Psoas muscle (tissue), 8 donors: ENCODE results near the gene FGFBP2. TPM values are rescaled to one million over a fixed set of nuclear protein-coding genes. Genes with fewer than 3 reads are reported as not detected.
A peak's percentile ranks its signal among the peaks of the same experiment; 100 is the strongest.

ENCODE experiments used
- ATAC-seq, 4 donors: fragments of 200-7000 bp; cut with Tn5 transposase; one replicate each; pipeline ENCODE4 v1.9.1; 2020; ENCODE audit warnings: moderate library complexity in 3 of 4, mild to moderate bottlenecking in 2 of 4
- DNase-seq, 2 donors: peaks; one replicate each; pipeline ENCODE4 v3.0.0-alpha.2; 2020
- H3K27ac ChIP-seq: fragments of 200-600 bp; one replicate; pipeline ENCODE4 v1.8.0; 2022
- H3K27me3 ChIP-seq, 3 donors: fragments of 200-600 bp in 1 of 3; one replicate each; pipeline versions ENCODE4 v1.6.1 to v1.8.0; 2013 to 2022; ENCODE audit warnings: low read length in 2 of 3, mild to moderate bottlenecking in 2 of 3, moderate library complexity in 1 of 3; ENCODE audit not compliant: insufficient read depth in 3 of 3
- H3K36me3 ChIP-seq, 2 donors: fragments of 200-600 bp in 1 of 2; one replicate each; pipeline versions ENCODE4 v1.6.1 to v1.8.0; 2013 to 2022; ENCODE audit warnings: low read depth in 1 of 2, mild to moderate bottlenecking in 1 of 2, moderate library complexity in 1 of 2; ENCODE audit not compliant: insufficient read depth in 1 of 2
- H3K4me1 ChIP-seq: fragments of 200-600 bp; one replicate; pipeline ENCODE4 v1.8.0; 2022
- H3K4me3 ChIP-seq: fragments of 200-600 bp; one replicate; pipeline ENCODE4 v1.8.0; 2022; ENCODE audit warnings: mild to moderate bottlenecking
- H3K9me3 ChIP-seq: fragments of 200-600 bp; one replicate; pipeline ENCODE4 v1.8.0; 2022
- whole genome bisulfite sequencing, 3 donors: extraction: QIAGEN DNeasy Blood & Tissue Kit; methylation state at CpG; one replicate each; pipeline versions ENCODE4 v1.1.6 to v1.1.7; 2013; 5-methylcytosine and 5-hydroxymethylcytosine counted together
- intact Hi-C, 2 donors: fragments of 100-400 bp; cut with DNase I; formaldehyde crosslinking; loops; one replicate each; pipeline versions ENCODE4 v1.11.0 to v1.14.2; 2022
- polyA plus RNA-seq, 3 donors: library from polyadenylated mRNA; stranded (reverse); fragments of 200-250 nt; gene quantifications; one replicate each; pipeline ENCODE4 v1.2.3, GENCODE V29; 2013
- total RNA-seq, 4 donors: library from RNA; stranded (reverse); fragmentation: NEBNext Ultra II Directional in 2 of 4; extraction: Animal tissue kit (Norgen Biotek cat#: 25700) in 2 of 4; gene quantifications; one replicate each; pipeline versions ENCODE4 v1.2.1 to v1.2.4, GENCODE V29; 2021 to 2023
- TF ChIP-seq, protein P1 (sequence below): fragments of 200-600 bp; IDR thresholded peaks from one replicate; pipeline ENCODE4 v1.8.0; 2022; ENCODE audit warnings: antibody characterized with exemption
- donor health status: healthy with polysubstance abuse.
- donor health status: DM: no; HTN: no; CAD: no; lungs with moderate emphysema.
- donor health status: Bipolar disorder and iron deficiency.
- donor health status: healthy.
- donor health status: DM: yes; HTN: yes; CAD: no.
- donor health status: DM: no; HTN: no; CAD: no.
- donor health status: DM: no; HTN: no; CAD: no.
- donor health status: DM: yes; HTN: yes; CAD: no.

Gene FGFBP2
- total and polyA plus RNA-seq, 7 donors = 0.18 to 1.4 (median 0.37) TPM

DNA sequence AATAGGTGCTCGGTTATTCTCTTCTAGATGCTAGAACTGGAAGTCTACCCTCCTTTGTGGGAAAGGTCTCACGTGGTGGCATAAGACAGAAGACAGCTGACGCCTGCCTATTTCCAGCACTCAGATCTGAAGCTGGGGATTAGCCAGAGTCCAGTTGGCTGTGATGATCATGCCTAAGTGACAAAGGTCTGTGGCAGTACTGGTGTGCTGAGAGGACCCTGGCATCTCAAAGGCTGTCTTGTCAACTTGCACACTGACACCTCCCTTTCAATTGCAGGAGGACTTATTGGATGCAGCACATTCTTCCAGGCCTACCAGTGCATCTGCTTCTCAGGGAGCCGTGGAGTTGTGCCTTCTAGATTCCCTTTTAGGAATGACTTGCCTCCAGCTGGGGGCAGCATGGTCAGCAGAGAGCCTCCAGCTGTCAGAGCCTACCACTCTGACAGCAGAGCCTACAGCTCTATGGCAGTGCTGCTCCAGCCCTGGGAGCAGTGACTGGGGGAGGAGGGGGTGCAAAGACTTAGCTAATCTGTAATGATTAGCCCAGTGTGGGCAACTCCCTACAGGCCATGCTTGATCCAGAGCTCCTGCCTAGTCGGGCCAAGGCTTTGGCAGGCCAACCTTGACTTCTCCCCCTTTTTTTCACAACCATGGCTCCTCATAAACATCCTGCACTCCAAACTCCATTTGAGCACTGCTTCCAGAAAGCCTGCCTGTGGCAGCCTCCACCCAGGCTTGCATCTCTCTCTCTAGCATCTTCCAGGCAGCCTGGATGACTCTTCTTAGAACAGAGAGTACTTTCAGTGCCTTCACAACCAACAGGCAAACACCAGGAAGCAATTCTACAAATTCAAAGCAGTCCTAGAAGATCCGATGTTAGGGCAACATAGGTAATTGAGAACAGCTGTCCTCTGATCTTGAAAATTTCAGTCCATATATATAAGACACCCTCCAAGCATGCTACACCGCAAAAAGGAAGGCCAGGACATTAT is 13.8 kb upstream of the FGFBP2 start:
- TF ChIP-seq, protein P1, sequence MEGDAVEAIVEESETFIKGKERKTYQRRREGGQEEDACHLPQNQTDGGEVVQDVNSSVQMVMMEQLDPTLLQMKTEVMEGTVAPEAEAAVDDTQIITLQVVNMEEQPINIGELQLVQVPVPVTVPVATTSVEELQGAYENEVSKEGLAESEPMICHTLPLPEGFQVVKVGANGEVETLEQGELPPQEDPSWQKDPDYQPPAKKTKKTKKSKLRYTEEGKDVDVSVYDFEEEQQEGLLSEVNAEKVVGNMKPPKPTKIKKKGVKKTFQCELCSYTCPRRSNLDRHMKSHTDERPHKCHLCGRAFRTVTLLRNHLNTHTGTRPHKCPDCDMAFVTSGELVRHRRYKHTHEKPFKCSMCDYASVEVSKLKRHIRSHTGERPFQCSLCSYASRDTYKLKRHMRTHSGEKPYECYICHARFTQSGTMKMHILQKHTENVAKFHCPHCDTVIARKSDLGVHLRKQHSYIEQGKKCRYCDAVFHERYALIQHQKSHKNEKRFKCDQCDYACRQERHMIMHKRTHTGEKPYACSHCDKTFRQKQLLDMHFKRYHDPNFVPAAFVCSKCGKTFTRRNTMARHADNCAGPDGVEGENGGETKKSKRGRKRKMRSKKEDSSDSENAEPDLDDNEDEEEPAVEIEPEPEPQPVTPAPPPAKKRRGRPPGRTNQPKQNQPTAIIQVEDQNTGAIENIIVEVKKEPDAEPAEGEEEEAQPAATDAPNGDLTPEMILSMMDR = no peak
- intact Hi-C loops = no loop called here
- H3K4me1 ChIP-seq = no peaks in the 10 kb centered on the region
- peak in 3 of 4 donors; percentile 48 to 72 (median 49) for ATAC-seq
- DNase-seq = no peak
- H3K27me3 ChIP-seq = no peaks in the 10 kb centered on the region
- H3K9me3 ChIP-seq = no peaks in the 10 kb centered on the region
- WGBS, 3 donors = 48 to 58% (median 55%) methylated on average over 7 of the region's 7 CpGs
- no peak overlapping the region for H3K4me3 ChIP-seq
- no peaks in the 10 kb centered on the region for H3K36me3 ChIP-seq
- no peak overlapping the region for H3K27ac ChIP-seq

DNA sequence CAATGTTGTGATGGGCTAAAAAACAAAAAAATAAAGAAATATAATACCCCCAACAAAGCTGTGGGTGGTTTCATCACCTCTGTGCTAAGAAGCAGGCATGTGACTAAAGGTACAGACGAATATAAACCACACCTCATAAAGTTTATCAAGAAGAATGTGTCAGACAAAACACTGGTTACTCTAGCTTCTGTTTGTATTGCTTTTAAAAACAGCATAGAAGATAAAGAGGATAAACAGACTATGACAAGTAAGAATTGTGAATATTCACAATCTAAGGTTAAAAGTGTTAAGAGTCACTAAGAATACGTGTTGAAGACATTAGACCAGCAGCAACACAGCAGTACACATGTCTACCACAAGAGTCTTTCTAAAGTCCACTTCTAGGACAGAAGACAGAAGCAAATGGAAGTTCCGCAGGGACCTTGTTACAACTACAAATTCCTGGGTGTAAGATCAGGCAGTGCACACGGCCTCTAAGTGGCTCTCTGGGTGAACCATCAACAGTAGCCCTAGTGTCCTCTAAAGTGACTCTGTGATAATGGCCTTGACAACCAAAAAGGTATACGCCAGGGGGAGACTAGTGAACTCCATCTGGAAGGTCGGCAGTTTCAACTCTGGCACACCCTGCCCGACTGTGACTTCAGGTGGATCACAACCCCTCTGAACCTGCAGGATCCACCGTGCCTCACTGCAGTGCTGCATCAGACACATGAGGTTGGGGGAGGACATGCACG is 8.3 kb upstream of the FGFBP2 start:
- ATAC-seq (no peak), DNase-seq (no peak)
- intact Hi-C loops = no loop called here
- Histone ChIP-seq H3K9me3 (no peaks in the 10 kb centered on the region), H3K4me3 (no peak overlapping the region), H3K36me3 (no peaks in the 10 kb centered on the region), H3K27ac (no peak overlapping the region), H3K4me1 (no peaks in the 10 kb centered on the region), H3K27me3 (no peaks in the 10 kb centered on the region)
- TF ChIP-seq, protein P1 = no peak
- WGBS, 3 donors = 88 to 91% (median 91%) methylated on average over 9 of the region's 9 CpGs

- ATAC-seq (no peak), DNase-seq (no peak)
- intact Hi-C loops = loop anchor here in 1 of 2 donors (5.0 kb wide), 1 partner anchor 164 kb away; no protein-coding TSS in a partner anchor
- no peaks in the 10 kb centered on the region for H3K9me3 ChIP-seq
- H3K27ac ChIP-seq = no peak overlapping the region
- no peaks in the 10 kb centered on the region for H3K36me3 ChIP-seq
- WGBS, 3 donors = 81 to 86% (median 85%) methylated on average over 11 of the region's 11 CpGs
- no peaks in the 10 kb centered on the region for H3K27me3 ChIP-seq
- no peaks in the 10 kb centered on the region for H3K4me1 ChIP-seq
- no peak overlapping the region for H3K4me3 ChIP-seq
- TF ChIP-seq, protein P1 = no peak
Measured at GRCh38 chr4:15968551-15969300, 5.8 kb upstream of the FGFBP2 start.

- Histone ChIP-seq H3K27ac (no peak overlapping the region), H3K27me3 (no peaks in the 10 kb centered on the region), H3K9me3 (no peaks in the 10 kb centered on the region), H3K4me1 (peaks cover 9% of the 10 kb centered on the region), H3K4me3 (no peak overlapping the region), H3K36me3 (no peaks in the 10 kb centered on the region)
- 79 to 82% (median 81%) methylated on average over 5 of the region's 5 CpGs for WGBS, 3 donors
- intact Hi-C loops = loop anchor here in 1 of 2 donors (5.0 kb wide), 1 partner anchor 167 kb away; no protein-coding TSS in a partner anchor
- TF ChIP-seq, protein P1 = no peak
- no peak for ATAC-seq
- DNase-seq = no peak
Measured at GRCh38 chr4:15965325-15965724, 2.4 kb upstream of the FGFBP2 start.
